Testis (tissue), 3 donors: Measurements from ENCODE around the gene PLEKHA7. TPM values are rescaled to one million over a fixed set of nuclear protein-coding genes. Genes with fewer than 3 reads are reported as not detected.

ENCODE experiments used
- DNase-seq: peaks from one replicate; pipeline ENCODE4 v3.0.0-alpha.2; 2019
- H3K27ac ChIP-seq, 2 donors: fragments of 200-600 bp; sonication (generic); one replicate each; pipeline ENCODE4 v1.5.1; 2019
- H3K27me3 ChIP-seq: fragments of 200-600 bp; sonication (generic); one replicate; pipeline ENCODE4 v1.5.1; 2019
- H3K36me3 ChIP-seq: fragments of 200-600 bp; sonication (generic); one replicate; pipeline ENCODE4 v1.5.1; 2017; ENCODE audit warnings: low read depth; ENCODE audit errors: missing control alignments
- H3K4me1 ChIP-seq: fragments of 200-600 bp; sonication (generic); one replicate; pipeline ENCODE4 v1.5.1; 2019
- H3K4me3 ChIP-seq, 2 donors: fragments of 200-600 bp; sonication (generic); one replicate each; pipeline ENCODE4 v1.5.1; 2017 to 2019
- H3K9me3 ChIP-seq: fragments of 200-600 bp; sonication (generic); one replicate; pipeline ENCODE4 v1.5.1; 2017
- CTCF ChIP-seq, 3 experiments: fragments of 450-650 bp in 2 of 3; fragments of 200-600 bp in 1 of 3; sonication (generic) in 1 of 3; IDR thresholded peaks; one replicate each; pipeline ENCODE4 v1.5.1; 2016 to 2019; ENCODE audit warnings: antibody characterized with exemption in 3 of 3, mild to moderate bottlenecking in 2 of 3, moderate library complexity in 1 of 3
- POLR2A ChIP-seq: fragments of 450-650 bp; IDR thresholded peaks from one replicate; pipeline ENCODE4 v1.6.1; 2017; ENCODE audit warnings: antibody characterized with exemption, mild to moderate bottlenecking, moderate library complexity
- WGBS, 2 donors: methylation state at CpG; one replicate each; pipeline ENCODE4 v1.1.5; 2018; 5-methylcytosine and 5-hydroxymethylcytosine counted together
- intact Hi-C: fragments of 100-400 bp; cut with DNase I; formaldehyde crosslinking; loops from one replicate; pipeline ENCODE4 v1.15.1; 2023; ENCODE audit warnings: low total_unique reads
- polyA plus RNA-seq: library from polyadenylated mRNA; stranded (reverse); fragments of 350-450 nt; fragmentation: Illumina TruSeq; extraction: RNeasy Lipid Tissue Mini Kit (QIAGEN cat#74804); gene quantifications from one replicate; pipeline ENCODE4 v1.2.3, GENCODE V29; 2014; ENCODE audit warnings: low read depth, low replicate concordance; ENCODE audit not compliant: insufficient read depth
- total RNA-seq, 2 donors: library from RNA; depleted of rRNA; stranded (reverse); fragments of >200 nt; gene quantifications; one replicate each; pipeline ENCODE4 v1.2.3, GENCODE V29; 2016

Gene PLEKHA7
- total and polyA plus RNA-seq, 3 donors from 2014 or later = 33.0 to 64.9 (median 63.9) TPM

GRCh38 chr11:17014833-17015626 is 816 bp upstream of the PLEKHA7 start:
- peak; percentile 30 for DNase-seq
- intact Hi-C loops = no loop called here
- Histone ChIP-seq H3K36me3 (no peaks in the 10 kb centered on the region), H3K4me3 (peak overlapping the region; percentile 49 to 53), H3K9me3 (no peaks in the 10 kb centered on the region), H3K27ac (no peak overlapping the region), H3K27me3 (no peaks in the 10 kb centered on the region), H3K4me1 (no peaks in the 10 kb centered on the region)
- 18 to 19% methylated on average over 21 to 25 of the region's 25 CpGs for WGBS, 2 donors
- peak in 2 of 3 experiments; percentile 14 to 20 for TF ChIP-seq CTCF (IDR thresholded peaks at IDR 0.05)
- no peak for TF ChIP-seq POLR2A

- Histone ChIP-seq H3K36me3 (no peaks in the 10 kb centered on the region), H3K4me3 (peak overlapping the region; percentile 53 to 66), H3K27ac (no peak overlapping the region), H3K4me1 (no peaks in the 10 kb centered on the region), H3K27me3 (no peaks in the 10 kb centered on the region), H3K9me3 (no peaks in the 10 kb centered on the region)
- WGBS, 2 donors = 4 to 6% methylated on average over 12 to 50 of the region's 85 CpGs
- peak; percentile 28 for DNase-seq
- intact Hi-C loops = no loop called here
- TF ChIP-seq POLR2A (no peak), CTCF (IDR thresholded peaks at IDR 0.05) (no peak)
These were observed 480 bp downstream of the PLEKHA7 start for GRCh38 chr11:17013548-17014320.

- H3K27me3 ChIP-seq = no peaks in the 10 kb centered on the region
- intact Hi-C loops = no loop called here
- TF ChIP-seq POLR2A (no peak), CTCF (IDR thresholded peaks at IDR 0.05) (no peak)
- H3K9me3 ChIP-seq = no peaks in the 10 kb centered on the region
- H3K4me3 ChIP-seq = peak overlapping the region; percentile 53 to 66
- H3K27ac ChIP-seq = no peak overlapping the region
- no peaks in the 10 kb centered on the region for H3K4me1 ChIP-seq
- H3K36me3 ChIP-seq = no peaks in the 10 kb centered on the region
- DNase-seq = peak; percentile 58
- 31 to 46% methylated on average over 23 to 34 of the region's 38 CpGs for WGBS, 2 donors
These were observed 1.3 kb downstream of the PLEKHA7 start for GRCh38 chr11:17012712-17013547.

GRCh38 chr11:17012179-17012578 is 2.0 kb downstream of the PLEKHA7 start:
- Histone ChIP-seq H3K36me3 (no peaks in the 10 kb centered on the region), H3K4me1 (no peaks in the 10 kb centered on the region), H3K9me3 (no peaks in the 10 kb centered on the region), H3K27ac (no peak overlapping the region), H3K4me3 (no peak overlapping the region), H3K27me3 (no peaks in the 10 kb centered on the region)
- no peak for DNase-seq
- 67 to 74% methylated on average over 6 of the region's 6 CpGs for WGBS, 2 donors
- TF ChIP-seq CTCF (IDR thresholded peaks at IDR 0.05) (no peak), POLR2A (no peak)
- intact Hi-C loops = no loop called here
